Parathyroid adenoma (tissue), 2 donors: ENCODE data around the gene PNKP.

Source experiments
- H2AFZ ChIP-seq: fragments of 300-600 bp; sonication (generic); one replicate; pipeline ENCODE4 v1.7.0; 2017; ENCODE audit warnings: antibody characterized with exemption, mild to moderate bottlenecking
- H3K27ac ChIP-seq: fragments of 300-600 bp; sonication (generic); one replicate; pipeline ENCODE4 v1.7.0; 2017
- H3K27me3 ChIP-seq: fragments of 300-600 bp; sonication (generic); one replicate; pipeline ENCODE4 v1.7.0; 2017; ENCODE audit warnings: low read length; ENCODE audit not compliant: control insufficient read depth, insufficient read depth
- H3K36me3 ChIP-seq: fragments of 300-600 bp; sonication (generic); one replicate; pipeline ENCODE4 v1.7.0; 2017; ENCODE audit warnings: low read length; ENCODE audit not compliant: control insufficient read depth, insufficient read depth
- H3K4me1 ChIP-seq: fragments of 300-600 bp; sonication (generic); one replicate; pipeline ENCODE4 v1.7.0; 2017; ENCODE audit warnings: control low read depth
- H3K4me2 ChIP-seq: fragments of 300-600 bp; sonication (generic); one replicate; pipeline ENCODE4 v1.7.0; 2017; ENCODE audit warnings: low read length
- H3K4me3 ChIP-seq: fragments of 300-600 bp; sonication (generic); one replicate; pipeline ENCODE4 v1.7.0; 2017; ENCODE audit warnings: low read depth, low read length
- H3K79me2 ChIP-seq: fragments of 300-600 bp; sonication (generic); one replicate; pipeline ENCODE4 v1.7.0; 2017; ENCODE audit warnings: control low read depth
- H3K9ac ChIP-seq: fragments of 300-600 bp; sonication (generic); one replicate; pipeline ENCODE4 v1.7.0; 2017; ENCODE audit warnings: mild to moderate bottlenecking
- H3K9me3 ChIP-seq: fragments of 300-600 bp; sonication (generic); one replicate; pipeline ENCODE4 v1.7.0; 2017; ENCODE audit warnings: low read length; ENCODE audit not compliant: control insufficient read depth
- TF ChIP-seq, protein P1 (sequence below): fragments of 300-600 bp; sonication (generic); IDR thresholded peaks from one replicate; pipeline ENCODE4 v1.7.0; 2017; ENCODE audit warnings: antibody characterized with exemption, mild to moderate bottlenecking
- donor health status: primary hyperparathyroidism.

PNKP gene

DNA sequence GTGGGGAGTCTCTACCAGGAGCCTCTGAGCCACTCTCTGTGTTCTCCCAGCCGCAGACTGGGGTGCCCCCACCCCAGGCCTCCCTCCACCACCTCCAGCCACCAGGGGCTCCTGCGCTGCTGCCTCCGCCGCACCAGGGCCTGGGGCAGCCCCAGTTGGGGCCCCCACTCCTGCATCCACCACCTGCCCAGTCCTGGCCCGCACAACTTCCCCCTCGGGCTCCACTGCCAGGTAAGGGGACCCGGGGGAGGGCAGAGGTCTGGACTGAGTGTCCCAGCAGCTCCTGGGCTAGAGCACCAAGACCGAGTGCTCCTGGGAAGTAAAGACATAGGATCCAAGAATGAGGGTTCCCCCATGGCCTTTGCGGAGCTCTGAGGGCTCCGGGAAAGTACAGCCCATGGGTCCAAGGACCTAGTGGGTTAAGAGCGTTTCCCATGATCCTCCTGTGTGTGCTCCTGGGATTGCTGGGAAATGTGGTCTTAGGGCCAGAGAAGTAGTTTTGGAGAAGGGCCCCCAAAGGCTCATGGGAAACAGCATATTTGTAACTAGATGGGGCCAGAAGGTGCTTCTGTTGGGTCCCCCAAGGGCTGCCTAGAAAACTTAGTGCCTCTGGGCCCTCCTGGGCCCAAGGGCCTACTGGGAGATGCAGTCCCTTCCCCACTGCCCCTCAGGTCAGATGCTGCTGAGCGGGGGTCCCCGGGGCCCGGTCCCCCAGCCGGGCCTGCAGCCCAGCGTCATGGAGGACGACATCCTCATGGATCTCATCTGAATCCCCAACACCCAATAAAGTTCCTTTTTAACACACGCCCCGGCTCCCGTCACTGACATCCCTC lies 31.0 kb downstream of the PNKP start:
- no peaks in the 10 kb centered on the region for H3K79me2 ChIP-seq
- H3K9ac ChIP-seq: no peak overlapping the region
- H3K4me2 ChIP-seq: no peak overlapping the region
- H3K36me3 ChIP-seq: no peaks in the 10 kb centered on the region
- H3K27ac ChIP-seq: no peak overlapping the region
- TF ChIP-seq, protein P1, sequence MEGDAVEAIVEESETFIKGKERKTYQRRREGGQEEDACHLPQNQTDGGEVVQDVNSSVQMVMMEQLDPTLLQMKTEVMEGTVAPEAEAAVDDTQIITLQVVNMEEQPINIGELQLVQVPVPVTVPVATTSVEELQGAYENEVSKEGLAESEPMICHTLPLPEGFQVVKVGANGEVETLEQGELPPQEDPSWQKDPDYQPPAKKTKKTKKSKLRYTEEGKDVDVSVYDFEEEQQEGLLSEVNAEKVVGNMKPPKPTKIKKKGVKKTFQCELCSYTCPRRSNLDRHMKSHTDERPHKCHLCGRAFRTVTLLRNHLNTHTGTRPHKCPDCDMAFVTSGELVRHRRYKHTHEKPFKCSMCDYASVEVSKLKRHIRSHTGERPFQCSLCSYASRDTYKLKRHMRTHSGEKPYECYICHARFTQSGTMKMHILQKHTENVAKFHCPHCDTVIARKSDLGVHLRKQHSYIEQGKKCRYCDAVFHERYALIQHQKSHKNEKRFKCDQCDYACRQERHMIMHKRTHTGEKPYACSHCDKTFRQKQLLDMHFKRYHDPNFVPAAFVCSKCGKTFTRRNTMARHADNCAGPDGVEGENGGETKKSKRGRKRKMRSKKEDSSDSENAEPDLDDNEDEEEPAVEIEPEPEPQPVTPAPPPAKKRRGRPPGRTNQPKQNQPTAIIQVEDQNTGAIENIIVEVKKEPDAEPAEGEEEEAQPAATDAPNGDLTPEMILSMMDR: no peak
- H3K4me1 ChIP-seq: no peaks in the 10 kb centered on the region
- H3K4me3 ChIP-seq: no peak overlapping the region
- H3K9me3 ChIP-seq: no peaks in the 10 kb centered on the region
- H2AFZ ChIP-seq: no peak overlapping the region
- no peaks in the 10 kb centered on the region for H3K27me3 ChIP-seq

DNA sequence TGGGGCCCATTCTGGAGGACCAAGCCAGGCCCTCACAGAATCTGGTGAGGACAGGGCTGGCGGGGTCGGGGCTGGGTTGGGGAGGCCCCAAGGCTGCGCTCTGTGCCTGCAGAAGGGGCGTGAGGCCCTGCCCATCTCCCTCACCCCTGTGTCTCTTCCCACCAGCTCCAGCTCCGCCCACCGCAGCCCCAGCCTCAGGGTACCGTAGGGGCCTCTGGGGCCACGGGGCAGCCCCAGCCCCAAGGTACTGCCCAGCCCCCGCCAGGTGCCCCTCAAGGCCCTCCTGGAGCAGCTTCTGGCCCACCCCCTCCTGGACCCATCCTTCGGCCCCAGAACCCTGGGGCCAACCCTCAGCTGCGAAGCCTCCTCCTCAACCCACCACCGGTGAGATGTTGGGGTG lies 31.8 kb downstream of the PNKP start:
- Histone ChIP-seq H3K9ac (no peak overlapping the region), H3K27me3 (no peaks in the 10 kb centered on the region), H3K4me1 (no peaks in the 10 kb centered on the region), H3K4me3 (no peak overlapping the region), H3K9me3 (no peaks in the 10 kb centered on the region), H2AFZ (no peak overlapping the region), H3K79me2 (peaks cover 2% of the 10 kb centered on the region), H3K27ac (no peak overlapping the region), H3K4me2 (no peak overlapping the region), H3K36me3 (no peaks in the 10 kb centered on the region)
- TF ChIP-seq, protein P1: no peak

DNA sequence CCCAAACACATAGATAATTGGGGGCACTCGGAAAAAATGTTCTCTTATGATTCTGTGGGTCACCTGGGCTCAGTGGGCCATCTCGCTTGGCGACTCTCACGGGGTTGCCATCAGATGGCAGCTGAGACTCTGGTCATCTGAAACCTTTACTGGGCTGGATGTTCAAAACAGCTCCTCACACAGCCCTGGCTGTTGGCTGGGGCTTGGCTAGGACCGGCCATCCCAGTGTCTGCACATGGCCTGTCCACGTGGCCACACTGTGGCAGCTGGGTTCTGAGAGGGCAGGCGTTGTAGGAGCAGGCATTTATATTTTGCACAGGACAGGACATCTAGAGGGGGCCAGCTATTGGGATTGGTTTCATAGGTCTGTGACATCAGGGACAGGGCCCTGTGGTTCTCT lies 33.8 kb downstream of the PNKP start:
- no peaks in the 10 kb centered on the region for H3K36me3 ChIP-seq
- no peak overlapping the region for H3K9ac ChIP-seq
- TF ChIP-seq, protein P1: no peak

DNA sequence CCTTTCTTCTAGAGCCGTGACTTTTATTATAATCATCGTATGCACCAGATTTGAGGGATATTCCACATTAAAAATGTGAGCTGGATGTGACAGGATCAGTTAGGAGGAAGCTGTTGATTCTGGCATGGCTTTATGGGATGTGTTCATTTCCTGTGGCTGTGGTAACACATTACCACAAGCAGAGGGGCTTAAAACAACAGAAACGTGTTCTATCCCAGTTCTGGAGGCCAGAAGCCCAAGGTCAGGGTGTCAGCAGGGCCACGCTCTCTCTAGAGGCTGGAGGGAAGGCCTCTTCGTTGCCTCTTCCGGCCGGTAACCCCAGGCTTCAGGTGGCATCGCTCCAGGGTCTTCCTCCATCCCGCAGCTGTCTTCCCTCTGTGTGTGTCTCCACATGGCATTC lies 34.8 kb downstream of the PNKP start:
- H3K4me1 ChIP-seq: no peaks in the 10 kb centered on the region
- peaks cover 2% of the 10 kb centered on the region for H3K79me2 ChIP-seq
- H3K4me3 ChIP-seq: no peak overlapping the region
- TF ChIP-seq, protein P1: no peak
- no peaks in the 10 kb centered on the region for H3K9me3 ChIP-seq
- no peak overlapping the region for H3K4me2 ChIP-seq
- no peak overlapping the region for H2AFZ ChIP-seq
- no peaks in the 10 kb centered on the region for H3K36me3 ChIP-seq
- no peaks in the 10 kb centered on the region for H3K27me3 ChIP-seq
- H3K9ac ChIP-seq: no peak overlapping the region
- no peak overlapping the region for H3K27ac ChIP-seq

More for the DNA sequence above, 33.8 kb downstream of the PNKP start:
- H3K4me2 ChIP-seq: no peak overlapping the region
- H3K4me1 ChIP-seq: no peaks in the 10 kb centered on the region
- H2AFZ ChIP-seq: no peak overlapping the region
- no peaks in the 10 kb centered on the region for H3K27me3 ChIP-seq
- H3K9me3 ChIP-seq: no peaks in the 10 kb centered on the region
- H3K4me3 ChIP-seq: no peak overlapping the region
- H3K79me2 ChIP-seq: peaks cover 2% of the 10 kb centered on the region
- H3K27ac ChIP-seq: no peak overlapping the region

DNA sequence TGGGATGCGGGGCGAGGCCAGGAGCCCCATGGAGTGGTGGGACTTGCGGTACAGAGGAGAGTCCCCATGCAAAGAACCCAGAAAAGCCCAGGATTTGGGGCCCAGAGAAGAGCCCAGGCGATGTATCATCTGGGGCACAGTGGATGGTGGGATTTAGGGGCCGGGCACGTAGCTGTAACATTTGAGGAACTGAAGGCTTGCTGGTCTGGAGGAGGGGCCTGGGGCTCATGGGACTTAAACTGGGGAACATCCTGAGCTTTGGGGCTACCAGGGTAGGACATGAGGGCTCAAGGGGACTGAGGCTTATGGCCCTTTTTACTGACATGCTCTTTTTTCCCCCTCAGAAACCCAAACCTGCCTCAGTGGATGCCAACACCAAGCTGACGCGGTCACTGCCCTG lies 35.8 kb downstream of the PNKP start:
- no peaks in the 10 kb centered on the region for H3K27me3 ChIP-seq
- no peak overlapping the region for H3K27ac ChIP-seq
- H3K4me2 ChIP-seq: no peak overlapping the region
- no peaks in the 10 kb centered on the region for H3K36me3 ChIP-seq
- TF ChIP-seq, protein P1: no peak
- H3K4me3 ChIP-seq: no peak overlapping the region
- no peak overlapping the region for H2AFZ ChIP-seq
- H3K4me1 ChIP-seq: no peaks in the 10 kb centered on the region
- no peak overlapping the region for H3K9ac ChIP-seq
- H3K9me3 ChIP-seq: no peaks in the 10 kb centered on the region
- peaks cover 2% of the 10 kb centered on the region for H3K79me2 ChIP-seq
